GM12878 (cell line): ENCODE measurements around the gene NSG2. TPM values are rescaled to one million over a fixed set of nuclear protein-coding genes. Genes with fewer than 3 reads are reported as not detected.

Source experiments
- ATAC-seq: fragments of 200-7000 bp; cut with Tn5 transposase; 3 replicates; pipeline ENCODE4 v1.9.1; 2020; ENCODE audit warnings: mild to moderate bottlenecking, moderate library complexity
- BruUV-seq: library from RNA; stranded (reverse); fragments of 400-500 nt; replicated peaks from 2 replicates; lab custom pipeline; 2021; lab: Mats Ljungman, UMichigan
- CTCF ChIA-PET: fragments of 300-600 bp; sonication (Branson Sonifier 250); formaldehyde crosslinking; extraction: SDS; loops from one replicate; lab custom pipeline; 2021; ENCODE audit warnings: inconsistent platforms; lab: Yijun Ruan, JAX
- POLR2A ChIA-PET: fragments of 350-600 bp; formaldehyde crosslinking; extraction: SDS; loops from one replicate; lab custom pipeline; 2021; ENCODE audit warnings: inconsistent platforms; lab: Charles Lee
- RAD21 ChIA-PET: fragments of 300-600 bp; sonication (Branson Sonifier 250); formaldehyde crosslinking; loops from one replicate; lab custom pipeline; 2023; ENCODE audit warnings: antibody characterized with exemption; ENCODE audit not compliant: unreplicated experiment; lab: Charles Lee
- SMC1A ChIA-PET: fragments of 300-600 bp; sonication (Branson Sonifier 250); formaldehyde crosslinking; loops from one replicate; lab custom pipeline; 2023; ENCODE audit not compliant: unreplicated experiment, uncharacterized antibody; lab: Charles Lee
- DNase-seq: peaks from one replicate; pipeline ENCODE4 v3.0.0-alpha.2; 2011; ENCODE audit warnings: low read depth, low spot score
- FAIRE-seq: peaks from 3 replicates; lab custom pipeline; 2011; peaks lifted over from hg19 to GRCh38; lab: Jason Lieb, UNC
- H2AFZ ChIP-seq: 2 replicates; pipeline ENCODE4 v1.6.0; 2011; ENCODE audit warnings: low read depth, low read length, control low read depth; ENCODE audit not compliant: control insufficient read depth
- H3K27ac ChIP-seq: 2 replicates; pipeline ENCODE4 v1.5.1; 2011; ENCODE audit warnings: control low read depth; ENCODE audit not compliant: control insufficient read depth, insufficient read depth
- H3K27me3 ChIP-seq, 2 experiments: replicated peaks in 1 of 2; 2 replicates each; pipeline versions ENCODE4 v1.6.0 to v1.6.1; 2011; ENCODE audit warnings: low read length in 1 of 2; ENCODE audit not compliant: control insufficient read depth in 2 of 2, insufficient read depth in 2 of 2
- H3K36me3 ChIP-seq, 2 experiments: 2 replicates each; pipeline ENCODE4 v1.5.1; 2011; ENCODE audit warnings: low read length in 1 of 2; ENCODE audit not compliant: control insufficient read depth in 2 of 2, insufficient read depth in 2 of 2
- H3K4me1 ChIP-seq: 2 replicates; pipeline ENCODE4 v1.6.1; 2011; ENCODE audit warnings: mild to moderate bottlenecking, low read length, moderate library complexity, mixed read lengths; ENCODE audit not compliant: control insufficient read depth, insufficient read depth
- H3K4me2 ChIP-seq: 2 replicates; pipeline ENCODE4 v1.6.0; 2011; ENCODE audit warnings: control low read depth; ENCODE audit not compliant: control insufficient read depth, insufficient read depth
- H3K4me3 ChIP-seq: fragments of 200-600 bp; sonication (generic); 2 replicates; pipeline ENCODE4 v1.5.1; 2016
- H3K79me2 ChIP-seq: 2 replicates; pipeline ENCODE4 v1.6.0; 2011; ENCODE audit warnings: low read length; ENCODE audit not compliant: control insufficient read depth, insufficient read depth
- H3K9ac ChIP-seq: 2 replicates; pipeline ENCODE4 v1.8.0; 2011; ENCODE audit warnings: low read length, control low read depth, mixed read lengths; ENCODE audit not compliant: control insufficient read depth, insufficient read depth
- H3K9me3 ChIP-seq: replicated peaks from 3 replicates; pipeline ENCODE4 v1.5.1; 2011; ENCODE audit warnings: mild to moderate bottlenecking, low read length; ENCODE audit not compliant: control insufficient read depth, insufficient read depth
- H4K20me1 ChIP-seq: 2 replicates; pipeline ENCODE4 v1.6.0; 2011; ENCODE audit not compliant: control insufficient read depth, insufficient read depth
- BACH1 ChIP-seq: fragments of 450-650 bp; IDR thresholded peaks from 2 replicates; pipeline ENCODE4 v1.6.1; 2017; ENCODE audit warnings: mild to moderate bottlenecking, borderline replicate concordance
- BHLHE40 ChIP-seq, 2 experiments: fragments of 450-650 bp in 1 of 2; IDR thresholded peaks; 2 replicates each; pipeline ENCODE4 v1.6.1; 2011 to 2017; ENCODE audit warnings: low read depth in 2 of 2, borderline replicate concordance in 1 of 2, improper control_type of control experiment in 1 of 2, low read length in 1 of 2, mild to moderate bottlenecking in 1 of 2
- CBX3 ChIP-seq: fragments of 200-600 bp; sonication (generic); IDR thresholded peaks from 2 replicates; pipeline ENCODE4 v1.6.1; 2016; ENCODE audit warnings: low read depth, borderline replicate concordance
- FOS ChIP-seq: IDR thresholded peaks from 3 replicates; pipeline ENCODE4 v1.6.1; 2011; ENCODE audit warnings: borderline replicate concordance; ENCODE audit not compliant: insufficient read length; ENCODE audit errors: extremely low read depth
- MEF2A ChIP-seq: IDR thresholded peaks from 2 replicates; pipeline ENCODE4 v1.6.1; 2011; ENCODE audit warnings: low read depth, mild to moderate bottlenecking, low read length, moderate library complexity; ENCODE audit not compliant: insufficient read depth
- MEF2B ChIP-seq: fragments of 450-650 bp; IDR thresholded peaks from 2 replicates; pipeline ENCODE4 v1.6.1; 2018; ENCODE audit warnings: mild to moderate bottlenecking, moderate library complexity; ENCODE audit not compliant: partially characterized antibody, poor library complexity, severe bottlenecking
- NBN ChIP-seq: fragments of 450-650 bp; IDR thresholded peaks from 2 replicates; pipeline ENCODE4 v1.6.1; 2016
- NR2C2 ChIP-seq: IDR thresholded peaks from 2 replicates; pipeline ENCODE4 v1.6.1; 2011; ENCODE audit warnings: borderline replicate concordance, low read depth; ENCODE audit not compliant: control insufficient read depth, insufficient read length
- RAD21 ChIP-seq: IDR thresholded peaks from 2 replicates; pipeline ENCODE4 v1.6.1; 2011; ENCODE audit warnings: mild to moderate bottlenecking, low read depth, low read length, moderate library complexity; ENCODE audit not compliant: insufficient read depth
- RAD51 ChIP-seq: fragments of 450-650 bp; IDR thresholded peaks from 2 replicates; pipeline ENCODE4 v1.6.1; 2016; ENCODE audit warnings: moderate library complexity, mild to moderate bottlenecking, inconsistent platforms
- SIX5 ChIP-seq: IDR thresholded peaks from 2 replicates; pipeline ENCODE4 v1.6.1; 2011; ENCODE audit warnings: mild to moderate bottlenecking, low read depth, low read length, moderate library complexity; ENCODE audit not compliant: severe bottlenecking
- SREBF1 ChIP-seq: IDR thresholded peaks from 2 replicates; pipeline ENCODE4 v1.6.1; 2012; ENCODE audit warnings: mild to moderate bottlenecking, low read length
- ZSCAN29 ChIP-seq: fragments of 450-650 bp; IDR thresholded peaks from 2 replicates; pipeline ENCODE4 v1.6.1; 2017; ENCODE audit warnings: mild to moderate bottlenecking, moderate library complexity
- WGBS: methylation state at CpG from one replicate; pipeline ENCODE4 v1.1.6; 2016; ENCODE audit warnings: low lambda C conversion rate; ENCODE audit not compliant: insufficient replicate concordance, insufficient coverage; ENCODE audit errors: missing lambda C conversion rate; 5-methylcytosine and 5-hydroxymethylcytosine counted together
- in situ Hi-C: fragments of 300-500 bp; cut with MboI; formaldehyde crosslinking; loops from 9 replicates; pipeline ENCODE4 v1.14.3; 2018; ENCODE audit warnings: mixed read lengths
- intact Hi-C: fragments of 100-400 bp; cut with micrococcal nuclease; formaldehyde crosslinking; loops from one replicate; pipeline ENCODE4 v1.14.2; 2022; ENCODE audit not compliant: unreplicated experiment
- polyA plus RNA-seq, 11 experiments: library from polyadenylated mRNA; depleted of rRNA in 4 of 11; unstranded in 6 of 11; stranded (reverse) in 5 of 11; fragments of >200 nt; fragmentation: Nextera tagmentation in 4 of 11; fragmentation: Illumina TruSeq in 1 of 11; extraction: Ambion mirVana in 4 of 11; extraction: Trizol in 1 of 11; gene quantifications; 1 replicate in 1 of 11; 2 replicates in 10 of 11; pipeline versions ENCODE4 v1.2.1 to v1.2.3, GENCODE V29; 2011 to 2016; ENCODE audit warnings: inconsistent platforms in 2 of 11, missing spikeins in 2 of 11, low read depth in 1 of 11
- total RNA-seq, 4 experiments: library from RNA; depleted of rRNA in 3 of 4; stranded (reverse); fragments of >200 nt in 3 of 4; fragmentation: Illumina TruSeq in 1 of 4; extraction: Trizol in 1 of 4; gene quantifications; 2 replicates each; pipeline versions ENCODE4 v1.2.1 to v1.2.3, GENCODE V29; 2013 to 2021
- TF ChIP-seq, protein P1 (sequence below): fragments of 450-650 bp; IDR thresholded peaks from 2 replicates; pipeline ENCODE4 v1.6.1; 2017; ENCODE audit warnings: mild to moderate bottlenecking, moderate library complexity
- TF ChIP-seq, protein P2 (sequence below): IDR thresholded peaks from 2 replicates; pipeline ENCODE4 v1.6.1; 2011; ENCODE audit warnings: borderline replicate concordance, low read depth, mild to moderate bottlenecking, moderate library complexity, low read length; ENCODE audit not compliant: insufficient read depth, poor library complexity, severe bottlenecking
- TF ChIP-seq, protein P3 (sequence below): IDR thresholded peaks from 2 replicates; pipeline ENCODE4 v1.6.1; 2011; ENCODE audit warnings: low read depth, mild to moderate bottlenecking, low read length, moderate library complexity, borderline replicate concordance; ENCODE audit errors: extremely low read depth

The NSG2 gene
- total and polyA plus RNA-seq, 10 of the 15 experiments (the other 5 are each of a cell fraction or from before 2014, with no cell fraction given), result 0.04 to 0.14 TPM; not detected in 8

DNA sequence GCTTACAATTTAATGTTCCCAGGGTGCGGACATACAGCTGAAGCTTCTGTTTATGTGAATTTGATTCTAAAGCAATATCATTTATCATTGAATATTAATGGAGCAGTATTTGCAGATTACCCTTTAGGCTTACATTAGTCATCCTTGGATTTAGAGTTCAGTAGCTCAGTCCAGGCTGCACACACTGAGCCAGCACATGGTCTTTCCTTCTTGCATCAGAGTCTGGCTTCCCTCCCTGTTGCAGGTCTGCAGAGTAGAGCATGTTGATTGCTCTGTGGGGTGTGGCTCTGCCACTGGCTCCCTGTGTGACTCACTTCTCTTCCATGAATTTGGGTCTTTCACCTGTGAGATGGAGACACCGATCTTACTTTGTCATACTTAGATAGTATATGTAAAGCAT is 36.8 kb downstream of the NSG2 start (continued):
- TF ChIP-seq, protein P1, sequence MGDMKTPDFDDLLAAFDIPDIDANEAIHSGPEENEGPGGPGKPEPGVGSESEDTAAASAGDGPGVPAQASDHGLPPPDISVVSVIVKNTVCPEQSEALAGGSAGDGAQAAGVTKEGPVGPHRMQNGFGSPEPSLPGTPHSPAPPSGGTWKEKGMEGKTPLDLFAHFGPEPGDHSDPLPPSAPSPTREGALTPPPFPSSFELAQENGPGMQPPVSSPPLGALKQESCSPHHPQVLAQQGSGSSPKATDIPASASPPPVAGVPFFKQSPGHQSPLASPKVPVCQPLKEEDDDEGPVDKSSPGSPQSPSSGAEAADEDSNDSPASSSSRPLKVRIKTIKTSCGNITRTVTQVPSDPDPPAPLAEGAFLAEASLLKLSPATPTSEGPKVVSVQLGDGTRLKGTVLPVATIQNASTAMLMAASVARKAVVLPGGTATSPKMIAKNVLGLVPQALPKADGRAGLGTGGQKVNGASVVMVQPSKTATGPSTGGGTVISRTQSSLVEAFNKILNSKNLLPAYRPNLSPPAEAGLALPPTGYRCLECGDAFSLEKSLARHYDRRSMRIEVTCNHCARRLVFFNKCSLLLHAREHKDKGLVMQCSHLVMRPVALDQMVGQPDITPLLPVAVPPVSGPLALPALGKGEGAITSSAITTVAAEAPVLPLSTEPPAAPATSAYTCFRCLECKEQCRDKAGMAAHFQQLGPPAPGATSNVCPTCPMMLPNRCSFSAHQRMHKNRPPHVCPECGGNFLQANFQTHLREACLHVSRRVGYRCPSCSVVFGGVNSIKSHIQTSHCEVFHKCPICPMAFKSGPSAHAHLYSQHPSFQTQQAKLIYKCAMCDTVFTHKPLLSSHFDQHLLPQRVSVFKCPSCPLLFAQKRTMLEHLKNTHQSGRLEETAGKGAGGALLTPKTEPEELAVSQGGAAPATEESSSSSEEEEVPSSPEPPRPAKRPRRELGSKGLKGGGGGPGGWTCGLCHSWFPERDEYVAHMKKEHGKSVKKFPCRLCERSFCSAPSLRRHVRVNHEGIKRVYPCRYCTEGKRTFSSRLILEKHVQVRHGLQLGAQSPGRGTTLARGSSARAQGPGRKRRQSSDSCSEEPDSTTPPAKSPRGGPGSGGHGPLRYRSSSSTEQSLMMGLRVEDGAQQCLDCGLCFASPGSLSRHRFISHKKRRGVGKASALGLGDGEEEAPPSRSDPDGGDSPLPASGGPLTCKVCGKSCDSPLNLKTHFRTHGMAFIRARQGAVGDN, result no peak
- TF ChIP-seq, all 136 proteins: peak for 0

DNA sequence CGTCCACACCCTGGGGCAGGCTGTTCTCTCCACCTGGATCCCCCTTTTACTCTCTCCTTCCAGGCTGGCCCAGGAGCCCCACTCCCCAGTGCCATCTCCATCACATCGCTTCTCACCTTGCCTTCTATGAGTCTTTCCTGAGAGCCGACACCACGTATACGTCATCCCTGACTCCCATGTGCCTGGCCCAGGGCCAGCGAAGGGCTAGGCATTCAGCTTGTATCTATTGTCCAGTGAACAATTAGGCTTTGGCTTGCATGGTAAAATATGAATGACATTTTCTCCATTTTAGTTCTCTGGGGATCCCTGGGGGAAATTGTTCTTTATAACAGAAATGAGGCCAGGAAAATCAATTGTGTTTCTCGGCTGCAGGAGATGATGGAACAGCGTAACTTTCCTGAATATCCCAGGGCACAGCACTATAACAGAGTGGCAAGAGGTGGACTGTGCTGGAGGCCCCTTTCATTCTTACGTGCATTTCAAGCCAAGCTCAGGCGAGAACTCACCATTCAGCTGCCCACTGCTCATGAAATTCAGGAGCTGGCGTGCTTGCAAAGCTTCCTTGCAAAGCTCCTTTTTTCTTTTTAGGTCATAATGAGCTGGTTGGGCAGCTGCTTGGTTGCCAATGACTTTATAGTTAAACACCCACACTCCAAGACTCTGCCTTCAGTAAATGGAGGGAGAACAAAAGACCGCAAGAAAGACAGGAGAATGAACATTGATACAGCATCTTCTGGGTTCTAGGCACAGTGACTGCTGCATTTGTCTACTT is 37.7 kb downstream of the NSG2 start:
- WGBS, result 52% methylated on average over 12 of the region's 12 CpGs
- Histone ChIP-seq H2AFZ (no peak overlapping the region), H3K36me3 (no peaks in the 10 kb centered on the region), H4K20me1 (no peaks in the 10 kb centered on the region), H3K4me2 (no peak overlapping the region), H3K79me2 (no peaks in the 10 kb centered on the region), H3K9ac (no peak overlapping the region), H3K9me3 (no peaks in the 10 kb centered on the region), H3K4me3 (no peak overlapping the region), H3K4me1 (no peaks in the 10 kb centered on the region), H3K27me3 (no peaks in the 10 kb centered on the region), H3K27ac (no peak overlapping the region)
- CTCF ChIA-PET, result interaction anchor here (0.6 to 1.0 kb wide), 2 partner anchors 9 to 1421 kb away, joined by 3 read pairs; no protein-coding TSS in a partner anchor
- SMC1A ChIA-PET, result no interaction called here
- POLR2A ChIA-PET, result no interaction called here
- RAD21 ChIA-PET, result no interaction called here
- DNase-seq, result no peak
- BruUV-seq, result no TSS peak
- intact Hi-C loops, result no loop called here
- no peak for FAIRE-seq
- ATAC-seq, result no peak
- in situ Hi-C loops, result no loop called here
- TF ChIP-seq MEF2A (no peak), NBN (no peak), RAD21 (no peak), ZSCAN29 (no peak), SIX5 (no peak), MEF2B (no peak), BACH1 (no peak), BHLHE40 (IDR thresholded peaks at IDR 0.05; ENCODE audit: borderline replicate concordance in 1 of 2, low read depth in 2 of 2, low read length in 1 of 2) (no peak), CBX3 (no peak), NR2C2 (no peak), RAD51 (no peak), SREBF1 (no peak), FOS (no peak)
- TF ChIP-seq, protein P2, sequence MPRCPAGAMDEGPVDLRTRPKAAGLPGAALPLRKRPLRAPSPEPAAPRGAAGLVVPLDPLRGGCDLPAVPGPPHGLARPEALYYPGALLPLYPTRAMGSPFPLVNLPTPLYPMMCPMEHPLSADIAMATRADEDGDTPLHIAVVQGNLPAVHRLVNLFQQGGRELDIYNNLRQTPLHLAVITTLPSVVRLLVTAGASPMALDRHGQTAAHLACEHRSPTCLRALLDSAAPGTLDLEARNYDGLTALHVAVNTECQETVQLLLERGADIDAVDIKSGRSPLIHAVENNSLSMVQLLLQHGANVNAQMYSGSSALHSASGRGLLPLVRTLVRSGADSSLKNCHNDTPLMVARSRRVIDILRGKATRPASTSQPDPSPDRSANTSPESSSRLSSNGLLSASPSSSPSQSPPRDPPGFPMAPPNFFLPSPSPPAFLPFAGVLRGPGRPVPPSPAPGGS, result no peak
- TF ChIP-seq, protein P3, sequence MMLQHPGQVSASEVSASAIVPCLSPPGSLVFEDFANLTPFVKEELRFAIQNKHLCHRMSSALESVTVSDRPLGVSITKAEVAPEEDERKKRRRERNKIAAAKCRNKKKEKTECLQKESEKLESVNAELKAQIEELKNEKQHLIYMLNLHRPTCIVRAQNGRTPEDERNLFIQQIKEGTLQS, result no peak
